Spleen (tissue), 11 donors: Measurements from ENCODE around the gene ZNF792. TPM values are rescaled to one million over a fixed set of nuclear protein-coding genes. Genes with fewer than 3 reads are reported as not detected.

Source experiments
- DNase-seq: peaks from one replicate; pipeline ENCODE4 v3.0.0-alpha.2; 2020
- H3K27ac ChIP-seq, 8 donors: fragments of 200-600 bp; sonication (generic) in 7 of 8; 1 replicate in 4 of 8; 2 replicates in 4 of 8; pipeline versions ENCODE4 v1.5.0 to v1.8.0; 2016 to 2021; ENCODE audit warnings: inconsistent platforms in 4 of 8, mild to moderate bottlenecking in 4 of 8, moderate library complexity in 1 of 8
- H3K27me3 ChIP-seq, 7 donors: fragments of 200-600 bp; sonication (generic) in 6 of 7; replicated peaks in 1 of 7; 1 replicate in 4 of 7; 2 replicates in 3 of 7; pipeline versions ENCODE4 v1.5.0 to v1.8.0; 2016 to 2021; ENCODE audit warnings: inconsistent platforms in 3 of 7, mild to moderate bottlenecking in 1 of 7
- H3K36me3 ChIP-seq, 6 donors: fragments of 200-600 bp; sonication (generic) in 5 of 6; 1 replicate in 4 of 6; 2 replicates in 2 of 6; pipeline versions ENCODE4 v1.5.0 to v1.8.0; 2016 to 2021; ENCODE audit warnings: inconsistent platforms in 2 of 6
- H3K4me1 ChIP-seq, 6 donors: fragments of 200-600 bp; sonication (generic) in 5 of 6; 1 replicate in 3 of 6; 2 replicates in 3 of 6; pipeline versions ENCODE4 v1.5.0 to v1.8.0; 2016 to 2021; ENCODE audit warnings: inconsistent platforms in 3 of 6
- H3K4me3 ChIP-seq, 8 donors: fragments of 200-600 bp; sonication (generic) in 7 of 8; 1 replicate in 4 of 8; 2 replicates in 4 of 8; pipeline versions ENCODE4 v1.5.0 to v1.8.0; 2016 to 2021; ENCODE audit warnings: inconsistent platforms in 4 of 8, mild to moderate bottlenecking in 4 of 8, moderate library complexity in 2 of 8
- H3K9me3 ChIP-seq, 8 donors: fragments of 200-600 bp; sonication (generic) in 7 of 8; 1 replicate in 4 of 8; 2 replicates in 4 of 8; pipeline versions ENCODE4 v1.5.0 to v1.8.0; 2016 to 2021; ENCODE audit warnings: inconsistent platforms in 4 of 8
- CTCF ChIP-seq, 11 experiments: fragments of 200-600 bp in 7 of 11; fragments of 450-650 bp in 4 of 11; sonication (generic) in 4 of 11; IDR thresholded peaks in 8 of 11; conservative IDR thresholded peaks in 3 of 11; 1 replicate in 7 of 11; 2 replicates in 4 of 11; pipeline versions ENCODE4 v1.4.0 to v1.8.0; 2016 to 2021; ENCODE audit warnings: antibody characterized with exemption in 11 of 11, inconsistent platforms in 4 of 11, mild to moderate bottlenecking in 1 of 11
- POLR2A ChIP-seq, 3 donors: fragments of 450-650 bp; IDR thresholded peaks; one replicate each; pipeline ENCODE4 v1.5.1; 2017; ENCODE audit warnings: antibody characterized with exemption in 3 of 3, mild to moderate bottlenecking in 1 of 3
- POLR2AphosphoS5 ChIP-seq, 3 donors: sonication (generic); formaldehyde crosslinking; IDR thresholded peaks; one replicate each; pipeline ENCODE4 v1.5.1; 2017; ENCODE audit warnings: antibody characterized with exemption in 3 of 3
- WGBS, 5 donors: extraction: QIAGEN DNeasy Blood & Tissue Kit in 3 of 5; methylation state at CpG; one replicate each; pipeline versions ENCODE4 v1.1.5 to v1.1.7; 2013 to 2018; 5-methylcytosine and 5-hydroxymethylcytosine counted together
- intact Hi-C: fragments of 100-400 bp; cut with DNase I; formaldehyde crosslinking; loops from one replicate; pipeline ENCODE4 v1.15.0; 2023; ENCODE audit warnings: low total_unique reads
- polyA plus RNA-seq, 3 donors: library from polyadenylated mRNA; stranded (reverse); fragments of 200-250 nt; gene quantifications; one replicate each; pipeline ENCODE4 v1.2.1, GENCODE V29; 2013
- total RNA-seq, 7 donors: library from RNA; depleted of rRNA in 3 of 7; stranded (reverse); fragments of >200 nt in 3 of 7; fragmentation: NEBNext Ultra II Directional in 4 of 7; extraction: Animal tissue kit (Norgen Biotek cat#: 25700) in 4 of 7; gene quantifications; one replicate each; pipeline versions ENCODE4 v1.1.0 to v1.2.1, GENCODE V29; 2016 to 2021
- donor health status: healthy with polysubstance abuse.
- donor health status: DM: no; HTN: no; CAD: no; lungs with moderate emphysema.
- donor health status: DM: no; HTN: no; CAD: no.
- donor health status: Bipolar disorder and iron deficiency.
- donor health status: healthy.
- donor health status: DM: no; HTN: no; CAD: no.
- donor health status: DM: yes; HTN: yes; CAD: no.

The ZNF792 gene
- total and polyA plus RNA-seq, 10 donors: 1.5 to 22.9 (median 13.1) TPM

- DNase-seq: no peak
- Histone ChIP-seq H3K27ac (no peak overlapping the region), H3K4me1 (no peaks in the 10 kb centered on the region), H3K36me3 (no peaks in the 10 kb centered on the region), H3K4me3 (no peak overlapping the region), H3K9me3 (peaks cover 0 to 17% (median 6%) of the 10 kb centered on the region in 8 donors), H3K27me3 (peaks cover 0 to 45% (median 9%) of the 10 kb centered on the region in 7 donors)
- 82 to 97% (median 90%) methylated on average over 3 of the region's 3 CpGs for WGBS, 5 donors
- TF ChIP-seq CTCF (IDR thresholded peaks at IDR 0.05 in 8 of 11, conservative IDR thresholded peaks at IDR 0.05 in 3 of 11): no peak
- no peak for TF ChIP-seq POLR2A (IDR thresholded peaks at IDR 0.05)
- TF ChIP-seq POLR2AphosphoS5 (IDR thresholded peaks at IDR 0.05): no peak
- intact Hi-C loops: no loop called here
Observed at GRCh38 chr19:34910770-34911169, 53.3 kb downstream of the ZNF792 start.

Other genes with a start within 250 kb of the ZNF792 start
- 10 to 100 TPM in 6 of 7 donors, 1 to 10 TPM in 1; 7.9 to 36.5 (median 13.8) TPM for gene ZNF181, start 230.0 kb downstream of the ZNF792 start, total RNA-seq
- gene ZNF181, start 230.0 kb downstream of the ZNF792 start, polyA plus RNA-seq: 10 to 100 TPM in 1 of 3 donors, 1 to 10 TPM in 2; 6.8 to 13.4 (median 7.2) TPM
- gene ZNF599, start 191.0 kb downstream of the ZNF792 start, total RNA-seq: 10 to 100 TPM in 1 of 7 donors, 1 to 10 TPM in 6; 3.3 to 10.5 (median 7.7) TPM
- 1 to 10 TPM; 4.9 to 5.8 (median 4.9) TPM for gene ZNF599, start 191.0 kb downstream of the ZNF792 start, polyA plus RNA-seq
- gene ZNF30, start 37.3 kb downstream of the ZNF792 start, total RNA-seq: 10 to 100 TPM in 1 of 7 donors, 1 to 10 TPM in 6; 2.7 to 23.5 (median 3.4) TPM
- gene ZNF30, start 37.3 kb downstream of the ZNF792 start, polyA plus RNA-seq: 1 to 10 TPM; 2.0 to 2.8 (median 2.2) TPM
- gene GRAMD1A, start 36.1 kb upstream of the ZNF792 start, total RNA-seq: 100 to 1,000 TPM in 5 of 7 donors, 10 to 100 TPM in 2; 80.3 to 177 (median 118) TPM
- 10 to 100 TPM; 30.0 to 63.2 (median 30.4) TPM for gene GRAMD1A, start 36.1 kb upstream of the ZNF792 start, polyA plus RNA-seq
- 10 to 100 TPM; 11.3 to 28.1 (median 16.7) TPM for gene SCN1B, start 66.2 kb upstream of the ZNF792 start, total RNA-seq
- gene SCN1B, start 66.2 kb upstream of the ZNF792 start, polyA plus RNA-seq: 1 to 10 TPM; 3.7 to 7.4 (median 5.9) TPM
- 1 to 10 TPM; 1.0 to 4.3 (median 2.4) TPM for gene HPN, start 77.5 kb upstream of the ZNF792 start, total RNA-seq
- 1 to 10 TPM in 2 of 3 donors, under 1 TPM in 1; 0.86 to 2.4 (median 1.1) TPM for gene HPN, start 77.5 kb upstream of the ZNF792 start, polyA plus RNA-seq
- gene FXYD3, start 151.6 kb upstream of the ZNF792 start, total RNA-seq: not detected
- 1 to 10 TPM in 1 of 3 donors, under 1 TPM in 2; 0.33 to 1.5 (median 0.70) TPM for gene FXYD3, start 151.6 kb upstream of the ZNF792 start, polyA plus RNA-seq
- 1 to 10 TPM in 4 of 7 donors, under 1 TPM in 2, not detected in 1; 0.68 to 2.8 (median 1.1) TPM for gene LGI4, start 170.8 kb upstream of the ZNF792 start, total RNA-seq
- 1 to 10 TPM; 2.4 to 9.7 (median 2.5) TPM for gene LGI4, start 170.8 kb upstream of the ZNF792 start, polyA plus RNA-seq
- gene FXYD1, start 174.6 kb upstream of the ZNF792 start, total RNA-seq: 10 to 100 TPM in 3 of 7 donors, 1 to 10 TPM in 2, under 1 TPM in 1, not detected in 1; 0.83 to 18.1 (median 8.0) TPM
- 10 to 100 TPM in 2 of 3 donors, 1 to 10 TPM in 1; 9.8 to 17.8 (median 16.0) TPM for gene FXYD1, start 174.6 kb upstream of the ZNF792 start, polyA plus RNA-seq
- 1 to 10 TPM in 6 of 7 donors, not detected in 1; 1.2 to 3.3 (median 2.5) TPM for gene FXYD7, start 179.0 kb upstream of the ZNF792 start, total RNA-seq
- gene FXYD7, start 179.0 kb upstream of the ZNF792 start, polyA plus RNA-seq: 1 to 10 TPM; 1.6 to 4.4 (median 2.3) TPM
- gene FXYD5, start 190.5 kb upstream of the ZNF792 start, total RNA-seq: 100 to 1,000 TPM; 132 to 215 (median 162) TPM
- 100 to 1,000 TPM; 188 to 235 (median 213) TPM for gene FXYD5, start 190.5 kb upstream of the ZNF792 start, polyA plus RNA-seq